ENCODE measurements around the gene ISY1.
"Not testable (repeated sequence)": the region's sequence is repeated elsewhere in the genome, so short reads cannot be mapped to it uniquely, and the experiment has no call there.

ISY1 gene

GRCh38 chr3:129166579-129167332 lies 5.9 kb upstream of the ISY1 start:
- DNase-seq: no peak

- DNase-seq: not testable (repeated sequence)
Measured at GRCh38 chr3:129165594-129165993, 4.7 kb upstream of the ISY1 start.

GRCh38 chr3:129164500-129164899 lies 3.6 kb upstream of the ISY1 start:
- DNase-seq: no peak

- no peak for DNase-seq
Measured at GRCh38 chr3:129162729-129163579, 2.1 kb upstream of the ISY1 start.

- no peak for DNase-seq
Measured at GRCh38 chr3:129161860-129162271, 1.0 kb upstream of the ISY1 start.

- no peak for DNase-seq
Measured at GRCh38 chr3:129144786-129145185, 16.1 kb downstream of the ISY1 start.

- not testable (repeated sequence) for DNase-seq
Measured at GRCh38 chr3:129141011-129141410, 19.9 kb downstream of the ISY1 start.

- no peak for DNase-seq
Measured at GRCh38 chr3:129139911-129140310, 21.0 kb downstream of the ISY1 start.

- DNase-seq: not testable (repeated sequence)
Measured at GRCh38 chr3:129136275-129136674, 24.6 kb downstream of the ISY1 start.

- DNase-seq: no peak
Measured at GRCh38 chr3:129132097-129132866, 28.6 kb downstream of the ISY1 start.

- no peak for DNase-seq
Measured at GRCh38 chr3:129131465-129132088, 29.3 kb downstream of the ISY1 start.

- DNase-seq: no peak
Measured at GRCh38 chr3:129130291-129130813, 30.5 kb downstream of the ISY1 start.

GRCh38 chr3:129128357-129129155 lies 32.3 kb downstream of the ISY1 start:
- no peak for DNase-seq

- no peak for DNase-seq
Measured at GRCh38 chr3:129126726-129127280, 34.1 kb downstream of the ISY1 start.

GRCh38 chr3:129123314-129124060 lies 37.4 kb downstream of the ISY1 start:
- no peak for DNase-seq

- DNase-seq: peak; percentile 28 to 33
Measured at GRCh38 chr3:129122412-129123011, 38.4 kb downstream of the ISY1 start.

- peak; percentile 21 to 24 for DNase-seq
Measured at GRCh38 chr3:129121792-129122411, 39.0 kb downstream of the ISY1 start, which contains the start of gene RAB43. TSS of gene RAB43 (minus strand) at chr3:129121804. CDS start at chr3:129121489, 315 bp downstream.

- peak; percentile 31 to 36 for DNase-seq
Measured at GRCh38 chr3:129121016-129121791, 39.7 kb downstream of the ISY1 start.
